Endothelial cell of umbilical vein (primary cell): ENCODE measurements around the gene GPR4. TPM values are rescaled to one million over a fixed set of nuclear protein-coding genes. Genes with fewer than 3 reads are reported as not detected.

Experiments used
- BruUV-seq: library from RNA; stranded (reverse); fragments of 400-500 nt; replicated peaks from 2 replicates; lab custom pipeline; 2021; lab: Mats Ljungman, UMichigan
- CTCF ChIA-PET: fragments of 300-600, 350-600 bp; sonication (Branson Sonifier 250); formaldehyde crosslinking; loops from one replicate; lab custom pipeline; 2021; ENCODE audit warnings: antibody characterized with exemption, inconsistent platforms; lab: Charles Lee
- POLR2A ChIA-PET: fragments of 300-600, 350-600 bp; sonication (Branson Sonifier 250); formaldehyde crosslinking; loops from one replicate; lab custom pipeline; 2021; ENCODE audit warnings: antibody characterized with exemption, inconsistent platforms; lab: Charles Lee
- DNase-seq: peaks from one replicate; pipeline ENCODE4 v3.0.0-alpha.2; 2011; ENCODE audit warnings: low read depth, low spot score
- FAIRE-seq: peaks from 2 replicates; lab custom pipeline; 2011; peaks lifted over from hg19 to GRCh38; lab: Jason Lieb, UNC
- H2AFZ ChIP-seq: 2 replicates; pipeline ENCODE4 v1.6.0; 2012; ENCODE audit warnings: low read depth, low read length, control low read depth, inconsistent platforms
- H3K27ac ChIP-seq: 2 replicates; pipeline ENCODE4 v1.5.1; 2011; ENCODE audit warnings: low read depth, mild to moderate bottlenecking, control low read depth, low read length, moderate library complexity; ENCODE audit not compliant: insufficient read depth
- H3K27me3 ChIP-seq, 2 experiments: 2 replicates each; pipeline versions ENCODE4 v1.6.0 to v1.6.1; 2011; ENCODE audit warnings: low read length in 2 of 2, mixed read lengths in 1 of 2; ENCODE audit not compliant: control insufficient read depth in 2 of 2, insufficient read depth in 2 of 2
- H3K36me3 ChIP-seq, 2 experiments: 2 replicates in 1 of 2; 3 replicates in 1 of 2; pipeline ENCODE4 v1.5.1; 2011; ENCODE audit warnings: low read length in 2 of 2, mild to moderate bottlenecking in 1 of 2, moderate library complexity in 1 of 2; ENCODE audit not compliant: control insufficient read depth in 2 of 2, insufficient read depth in 2 of 2; ENCODE audit errors: extremely low read depth in 1 of 2
- H3K4me1 ChIP-seq: 3 replicates; pipeline ENCODE4 v1.5.1; 2011; ENCODE audit warnings: mild to moderate bottlenecking, low read length; ENCODE audit not compliant: control insufficient read depth, insufficient read depth; ENCODE audit errors: extremely low read depth
- H3K4me2 ChIP-seq: 2 replicates; pipeline ENCODE4 v1.6.1; 2011; ENCODE audit warnings: low read length, control low read depth, mixed read lengths; ENCODE audit not compliant: insufficient read depth
- H3K4me3 ChIP-seq, 3 experiments: fragments of 200-600 bp in 1 of 3; sonication (generic), shearing (Covaris generic) in 1 of 3; replicated peaks in 1 of 3; 2 replicates each; pipeline ENCODE4 v1.5.1; 2011 to 2016; ENCODE audit warnings: control low read depth in 3 of 3, low read length in 3 of 3, mild to moderate bottlenecking in 2 of 3, inconsistent platforms in 1 of 3, low read depth in 1 of 3, moderate library complexity in 1 of 3; ENCODE audit not compliant: insufficient read depth in 1 of 3
- H3K79me2 ChIP-seq: 2 replicates; pipeline ENCODE4 v1.6.0; 2012; ENCODE audit warnings: low read length, inconsistent platforms; ENCODE audit not compliant: control insufficient read depth, insufficient read depth
- H3K9ac ChIP-seq: replicated peaks from 2 replicates; pipeline ENCODE3; 2011; ENCODE audit warnings: low read length, control low read depth; ENCODE audit not compliant: insufficient read depth; ENCODE audit errors: extremely low read depth
- H3K9me1 ChIP-seq: replicated peaks from 3 replicates; pipeline ENCODE4 v1.6.0; 2011; ENCODE audit warnings: mild to moderate bottlenecking, low read length; ENCODE audit not compliant: control insufficient read depth, insufficient read depth; ENCODE audit errors: extremely low read depth
- H3K9me3 ChIP-seq: replicated peaks from 2 replicates; pipeline ENCODE4 v1.5.1; 2012; ENCODE audit warnings: low read length, inconsistent platforms; ENCODE audit not compliant: control insufficient read depth, insufficient read depth
- H4K20me1 ChIP-seq: replicated peaks from 2 replicates; pipeline ENCODE3; 2011; ENCODE audit warnings: mild to moderate bottlenecking, low read length; ENCODE audit not compliant: control insufficient read depth, insufficient read depth; ENCODE audit errors: extremely low read depth
- EZH2 ChIP-seq: IDR thresholded peaks from 2 replicates; pipeline ENCODE4 v1.6.1; 2012; ENCODE audit warnings: borderline replicate concordance, low read depth, mild to moderate bottlenecking, moderate library complexity, low read length, inconsistent platforms; ENCODE audit not compliant: severe bottlenecking
- FOS ChIP-seq: IDR thresholded peaks from 2 replicates; pipeline ENCODE4 v1.6.1; 2011; ENCODE audit warnings: mild to moderate bottlenecking, low read length, moderate library complexity, borderline replicate concordance; ENCODE audit not compliant: insufficient read depth
- GATA2 ChIP-seq: IDR thresholded peaks from 2 replicates; pipeline ENCODE4 v1.7.0; 2011; ENCODE audit warnings: low read depth, mild to moderate bottlenecking, moderate library complexity, mixed read lengths, low read length; ENCODE audit not compliant: insufficient read length, insufficient read depth
- JUN ChIP-seq: IDR thresholded peaks from 2 replicates; pipeline ENCODE4 v1.6.1; 2011; ENCODE audit warnings: borderline replicate concordance, low read depth; ENCODE audit not compliant: insufficient read length, insufficient read depth
- MAX ChIP-seq: IDR thresholded peaks from 2 replicates; pipeline ENCODE4 v1.6.1; 2011; ENCODE audit not compliant: insufficient read depth, insufficient read length
- MYC ChIP-seq: IDR thresholded peaks from one replicate; pipeline ENCODE4 v1.6.1; 2011; ENCODE audit warnings: mild to moderate bottlenecking, low read depth, low read length
- POLR2A ChIP-seq: IDR thresholded peaks from 2 replicates; pipeline ENCODE4 v1.6.1; 2012; ENCODE audit warnings: low read depth, mild to moderate bottlenecking, control low read depth, low read length
- POLR2AphosphoS5 ChIP-seq: IDR thresholded peaks from 2 replicates; pipeline ENCODE4 v1.6.1; 2012; ENCODE audit warnings: low read depth, mild to moderate bottlenecking, control low read depth, low read length, moderate library complexity; ENCODE audit not compliant: insufficient read depth
- dilution Hi-C: fragments of 300-500 bp; cut with MboI; formaldehyde crosslinking; loops from one replicate; pipeline ENCODE4 v1.15.0; 2019; ENCODE audit warnings: low sequenced_read_pairs; ENCODE audit not compliant: extremely low pct_ligation_motif_present
- intact Hi-C: fragments of 100-400 bp; cut with micrococcal nuclease; formaldehyde crosslinking; loops from one replicate; pipeline ENCODE4 v1.10.0; 2022
- polyA plus RNA-seq, 4 experiments: library from polyadenylated mRNA; depleted of rRNA in 3 of 4; stranded (reverse) in 3 of 4; unstranded in 1 of 4; fragments of >200 nt; gene quantifications; 2 replicates each; pipeline versions ENCODE4 v1.2.1 to v1.2.3, GENCODE V29; 2011 to 2012; ENCODE audit warnings: missing spikeins in 1 of 4
- total RNA-seq: library from RNA; stranded (reverse); gene quantifications from 2 replicates; pipeline ENCODE4 v1.2.3, GENCODE V29; 2021
- TF ChIP-seq, protein P1 (sequence below), 2 donors: IDR thresholded peaks; 1 replicate in 1 of 2; 2 replicates in 1 of 2; pipeline ENCODE4 v1.5.1; 2011; ENCODE audit warnings: low read length in 2 of 2, mild to moderate bottlenecking in 2 of 2, moderate library complexity in 2 of 2, control low read depth in 1 of 2, inconsistent platforms in 1 of 2, low read depth in 1 of 2; ENCODE audit not compliant: insufficient read depth in 1 of 2; ENCODE audit errors: extremely low read depth in 1 of 2

The GPR4 gene
- total and polyA plus RNA-seq, 2 donors (not counting 3 experiments of a cell fraction or from before 2014, with no cell fraction given), result 17.9 to 26.7 TPM

GRCh38 chr19:45630463-45630862 is 28.5 kb upstream of the GPR4 start:
- TF ChIP-seq GATA2 (no peak), JUN (peak; percentile 96), FOS (peak; percentile 85), POLR2A (no peak)
- H3K27me3 ChIP-seq, result no peaks in the 10 kb centered on the region
- BruUV-seq, result no TSS peak
- CTCF ChIA-PET, result interaction anchor here (0.6 to 4.8 kb wide), 12 partner anchors 10 to 191 kb away, joined by 3 to 49 read pairs (median 4); no protein-coding TSS in a partner anchor
- no peak overlapping the region for H3K9ac ChIP-seq
- FAIRE-seq (peak; percentile 95), DNase-seq (peak; percentile 89)
- H3K4me1 ChIP-seq, result peaks cover 8% of the 10 kb centered on the region
- dilution Hi-C loops (no loop called here), intact Hi-C loops (no loop called here)
- peaks cover 0 to 3% of the 10 kb centered on the region in 2 experiments for H3K36me3 ChIP-seq
- POLR2A ChIA-PET, result interaction anchor here (0.7 to 0.9 kb wide), 2 partner anchors 14 to 61 kb away, joined by 5 to 6 read pairs; no protein-coding TSS in a partner anchor
- H3K27ac ChIP-seq, result peak overlapping the region; percentile 13
- no peaks in the 10 kb centered on the region for H4K20me1 ChIP-seq
- H3K4me2 ChIP-seq, result no peak overlapping the region
- H3K9me1 ChIP-seq, result no peaks in the 10 kb centered on the region
- H3K9me3 ChIP-seq, result no peaks in the 10 kb centered on the region
- H2AFZ ChIP-seq, result no peak overlapping the region
- H3K4me3 ChIP-seq, result no peak overlapping the region
- H3K79me2 ChIP-seq, result no peaks in the 10 kb centered on the region

- no TSS peak for BruUV-seq
- no peak overlapping the region for H3K4me3 ChIP-seq
- H3K9me1 ChIP-seq, result no peaks in the 10 kb centered on the region
- no peak overlapping the region for H3K4me2 ChIP-seq
- dilution Hi-C loops (no loop called here), intact Hi-C loops (no loop called here)
- H3K79me2 ChIP-seq, result no peaks in the 10 kb centered on the region
- H2AFZ ChIP-seq, result no peak overlapping the region
- peaks cover 8% of the 10 kb centered on the region for H3K4me1 ChIP-seq
- no peaks in the 10 kb centered on the region for H3K27me3 ChIP-seq
- no peaks in the 10 kb centered on the region for H3K9me3 ChIP-seq
- CTCF ChIA-PET, result interaction anchor here (0.8 to 1.4 kb wide), 2 partner anchors 10 to 191 kb away, joined by 3 to 10 read pairs; no protein-coding TSS in a partner anchor
- DNase-seq (no peak), FAIRE-seq (no peak)
- TF ChIP-seq MAX (no peak), MYC (no peak), GATA2 (no peak), EZH2 (no peak), POLR2AphosphoS5 (no peak), JUN (no peak), POLR2A (no peak), FOS (no peak)
- TF ChIP-seq, protein P1, sequence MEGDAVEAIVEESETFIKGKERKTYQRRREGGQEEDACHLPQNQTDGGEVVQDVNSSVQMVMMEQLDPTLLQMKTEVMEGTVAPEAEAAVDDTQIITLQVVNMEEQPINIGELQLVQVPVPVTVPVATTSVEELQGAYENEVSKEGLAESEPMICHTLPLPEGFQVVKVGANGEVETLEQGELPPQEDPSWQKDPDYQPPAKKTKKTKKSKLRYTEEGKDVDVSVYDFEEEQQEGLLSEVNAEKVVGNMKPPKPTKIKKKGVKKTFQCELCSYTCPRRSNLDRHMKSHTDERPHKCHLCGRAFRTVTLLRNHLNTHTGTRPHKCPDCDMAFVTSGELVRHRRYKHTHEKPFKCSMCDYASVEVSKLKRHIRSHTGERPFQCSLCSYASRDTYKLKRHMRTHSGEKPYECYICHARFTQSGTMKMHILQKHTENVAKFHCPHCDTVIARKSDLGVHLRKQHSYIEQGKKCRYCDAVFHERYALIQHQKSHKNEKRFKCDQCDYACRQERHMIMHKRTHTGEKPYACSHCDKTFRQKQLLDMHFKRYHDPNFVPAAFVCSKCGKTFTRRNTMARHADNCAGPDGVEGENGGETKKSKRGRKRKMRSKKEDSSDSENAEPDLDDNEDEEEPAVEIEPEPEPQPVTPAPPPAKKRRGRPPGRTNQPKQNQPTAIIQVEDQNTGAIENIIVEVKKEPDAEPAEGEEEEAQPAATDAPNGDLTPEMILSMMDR (IDR thresholded peaks at IDR 0.05; ENCODE audit: extremely low read depth in 1 of 2, insufficient read depth in 1 of 2, low read depth in 1 of 2, low read length in 2 of 2), result no peak
- H3K27ac ChIP-seq, result no peak overlapping the region
- H4K20me1 ChIP-seq, result no peaks in the 10 kb centered on the region
- POLR2A ChIA-PET, result no interaction called here
- H3K9ac ChIP-seq, result no peak overlapping the region
- H3K36me3 ChIP-seq, result peaks cover 0 to 5% of the 10 kb centered on the region in 2 experiments
Observed at GRCh38 chr19:45629704-45630103, 27.7 kb upstream of the GPR4 start.
